ENCODE measurements around the gene POLA1.
A peak's percentile ranks its signal among the peaks of the same experiment; 100 is the strongest.

The POLA1 gene

DNA sequence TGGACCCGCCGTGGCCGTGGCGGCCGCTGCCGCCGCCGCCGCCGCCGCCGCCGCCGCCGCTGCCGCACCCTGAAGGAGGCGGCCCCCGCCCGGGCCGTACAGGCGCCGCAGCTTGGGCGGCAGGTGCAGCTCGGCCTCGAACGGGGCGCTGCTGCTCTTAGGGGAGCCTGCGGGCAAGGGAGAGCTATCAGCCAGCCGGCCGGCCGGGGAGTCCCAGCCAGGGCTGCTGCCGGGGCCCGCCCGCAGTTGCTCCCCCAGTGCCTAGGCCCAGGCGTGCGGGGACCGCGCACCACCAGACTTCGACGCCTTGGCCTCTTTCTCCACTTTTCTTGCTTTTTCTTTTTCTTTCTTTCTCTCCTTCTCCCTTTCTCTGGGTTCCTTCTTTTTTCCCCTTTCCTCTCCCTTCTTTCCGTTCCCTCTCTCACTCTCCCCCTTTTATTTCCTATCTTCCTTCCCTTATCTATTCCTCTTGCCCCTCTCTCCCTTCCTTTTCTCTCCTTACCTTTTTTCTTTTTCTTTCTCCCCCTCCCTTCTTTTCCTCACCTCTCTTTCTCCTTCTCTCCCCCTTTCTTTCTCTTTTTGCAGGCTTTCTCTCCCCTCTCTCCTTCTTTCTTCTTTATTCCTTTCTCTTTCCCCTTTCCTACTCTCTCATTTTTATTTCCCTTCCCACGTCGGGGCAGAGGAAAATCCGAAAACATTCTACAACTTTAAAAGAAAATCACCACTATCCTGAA, 320.1 kb downstream of the POLA1 start:
- H3K4me2 ChIP-seq (ENCODE audit: low read length): no peak overlapping the region
- H3K9me3 ChIP-seq (ENCODE audit: control insufficient read depth, low read length): no peaks in the 10 kb centered on the region
- H3K27me3 ChIP-seq (ENCODE audit: control insufficient read depth, insufficient read depth, low read length): peaks cover 4% of the 10 kb centered on the region
- TF ChIP-seq, protein P1, sequence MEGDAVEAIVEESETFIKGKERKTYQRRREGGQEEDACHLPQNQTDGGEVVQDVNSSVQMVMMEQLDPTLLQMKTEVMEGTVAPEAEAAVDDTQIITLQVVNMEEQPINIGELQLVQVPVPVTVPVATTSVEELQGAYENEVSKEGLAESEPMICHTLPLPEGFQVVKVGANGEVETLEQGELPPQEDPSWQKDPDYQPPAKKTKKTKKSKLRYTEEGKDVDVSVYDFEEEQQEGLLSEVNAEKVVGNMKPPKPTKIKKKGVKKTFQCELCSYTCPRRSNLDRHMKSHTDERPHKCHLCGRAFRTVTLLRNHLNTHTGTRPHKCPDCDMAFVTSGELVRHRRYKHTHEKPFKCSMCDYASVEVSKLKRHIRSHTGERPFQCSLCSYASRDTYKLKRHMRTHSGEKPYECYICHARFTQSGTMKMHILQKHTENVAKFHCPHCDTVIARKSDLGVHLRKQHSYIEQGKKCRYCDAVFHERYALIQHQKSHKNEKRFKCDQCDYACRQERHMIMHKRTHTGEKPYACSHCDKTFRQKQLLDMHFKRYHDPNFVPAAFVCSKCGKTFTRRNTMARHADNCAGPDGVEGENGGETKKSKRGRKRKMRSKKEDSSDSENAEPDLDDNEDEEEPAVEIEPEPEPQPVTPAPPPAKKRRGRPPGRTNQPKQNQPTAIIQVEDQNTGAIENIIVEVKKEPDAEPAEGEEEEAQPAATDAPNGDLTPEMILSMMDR (IDR thresholded peaks at IDR 0.05): no peak
- H3K9ac ChIP-seq: no peak overlapping the region
- H3K4me1 ChIP-seq: no peaks in the 10 kb centered on the region
- no peak overlapping the region for H2AFZ ChIP-seq
- H3K36me3 ChIP-seq (ENCODE audit: control insufficient read depth, insufficient read depth, low read length): no peaks in the 10 kb centered on the region
- H3K79me2 ChIP-seq: no peaks in the 10 kb centered on the region
- H3K4me3 ChIP-seq (ENCODE audit: low read depth, low read length): no peak overlapping the region
- no peak overlapping the region for H3K27ac ChIP-seq

DNA sequence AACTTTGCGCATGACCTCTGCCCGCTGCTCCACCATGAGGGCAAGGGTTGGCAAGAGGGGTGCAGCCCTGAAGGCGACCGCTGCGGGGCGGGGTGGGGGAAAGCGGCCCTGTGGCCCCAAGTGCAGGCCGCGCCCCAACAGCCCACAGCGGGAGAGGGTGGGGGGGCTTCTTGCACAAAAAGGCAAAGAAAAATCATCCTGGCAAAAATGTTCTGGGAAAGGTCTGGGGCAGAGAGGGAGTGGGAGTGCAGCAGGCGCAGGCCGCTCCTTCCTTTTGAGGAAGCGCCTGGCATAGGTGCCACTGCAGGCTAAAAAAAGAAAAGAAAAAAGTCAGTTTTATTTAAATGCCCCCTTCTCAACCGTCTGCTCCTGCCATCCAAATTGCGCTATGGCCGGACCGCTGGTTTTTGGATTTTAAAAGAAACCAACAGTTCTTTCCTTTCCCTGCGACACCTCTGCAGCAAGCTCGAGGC, 320.7 kb downstream of the POLA1 start:
- H3K79me2 ChIP-seq: no peaks in the 10 kb centered on the region
- H3K36me3 ChIP-seq (ENCODE audit: control insufficient read depth, insufficient read depth, low read length): no peaks in the 10 kb centered on the region
- H3K27ac ChIP-seq: no peak overlapping the region
- no peaks in the 10 kb centered on the region for H3K9me3 ChIP-seq (ENCODE audit: control insufficient read depth, low read length)
- H3K4me3 ChIP-seq (ENCODE audit: low read depth, low read length): no peak overlapping the region
- peaks cover 4% of the 10 kb centered on the region for H3K27me3 ChIP-seq (ENCODE audit: control insufficient read depth, insufficient read depth, low read length)
- H3K4me1 ChIP-seq: no peaks in the 10 kb centered on the region
- H3K9ac ChIP-seq: no peak overlapping the region
- no peak overlapping the region for H2AFZ ChIP-seq
- no peak overlapping the region for H3K4me2 ChIP-seq (ENCODE audit: low read length)
- TF ChIP-seq, protein P1 (IDR thresholded peaks at IDR 0.05): no peak

DNA sequence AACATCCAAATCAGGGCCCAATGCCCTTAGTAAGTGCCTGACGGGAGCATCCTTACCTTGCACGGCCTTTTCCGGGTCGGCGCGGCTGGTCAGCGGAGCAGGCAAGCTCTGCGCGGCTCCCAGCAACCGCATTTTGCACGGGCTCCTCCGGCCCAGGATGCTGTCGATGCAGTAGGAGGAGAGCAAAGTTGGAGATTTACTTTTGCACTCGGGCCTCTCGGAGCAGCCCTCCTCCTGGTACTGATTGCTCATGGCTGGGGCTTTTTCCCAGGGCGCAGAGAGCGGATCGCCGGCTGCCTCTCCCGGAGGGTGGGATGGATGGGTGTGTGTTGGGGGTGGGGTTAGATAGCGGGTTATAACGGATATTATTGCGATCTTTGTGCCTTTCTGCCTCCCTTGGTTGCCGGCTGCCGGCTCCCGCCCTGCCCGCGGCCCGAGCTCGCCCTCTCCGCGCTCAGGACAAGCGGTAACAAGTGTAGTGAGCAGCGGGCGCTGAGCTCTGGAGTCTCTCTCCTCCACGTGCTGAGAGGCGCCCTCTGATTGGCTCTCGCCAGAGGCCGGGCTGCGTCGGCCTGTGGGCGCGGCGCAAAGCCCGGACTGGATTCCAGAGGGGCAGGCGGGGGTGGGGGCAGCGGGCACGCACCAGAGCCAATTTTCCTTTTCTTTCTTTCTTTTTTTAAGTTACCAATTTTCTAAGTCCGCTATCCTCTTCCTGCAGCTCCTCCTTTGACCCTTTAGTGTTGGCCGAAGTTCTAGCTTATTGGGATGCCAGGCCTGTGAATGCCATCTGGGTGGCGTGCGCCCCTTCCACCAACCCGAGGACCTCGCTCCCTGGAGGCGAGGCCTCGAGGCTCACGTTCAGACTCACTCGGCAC, 322.0 kb downstream of the POLA1 start, which contains the start of gene ARX:
ARX (minus strand) TSS at position 480 of the 875 bp plus-strand sequence; CDS start at position 252, 228 bp downstream.
- no peaks in the 10 kb centered on the region for H3K9me3 ChIP-seq (ENCODE audit: control insufficient read depth, low read length)
- TF ChIP-seq, protein P1 (IDR thresholded peaks at IDR 0.05): no peak
- H3K27ac ChIP-seq: no peak within 1 kb of the TSS
- no peak within 1 kb of the TSS for H3K4me3 ChIP-seq (ENCODE audit: low read depth, low read length)
- no peaks in the 10 kb centered on the region for H3K79me2 ChIP-seq
- no peak within 1 kb of the TSS for H3K9ac ChIP-seq
- H3K27me3 ChIP-seq (ENCODE audit: control insufficient read depth, insufficient read depth, low read length): peaks cover 4% of the 10 kb centered on the region
- H3K4me2 ChIP-seq (ENCODE audit: low read length): peak within 1 kb of the TSS; percentile 33
- H3K36me3 ChIP-seq (ENCODE audit: control insufficient read depth, insufficient read depth, low read length): no peaks in the 10 kb centered on the region
- no peak within 1 kb of the TSS for H2AFZ ChIP-seq
- H3K4me1 ChIP-seq: no peaks in the 10 kb centered on the region

DNA sequence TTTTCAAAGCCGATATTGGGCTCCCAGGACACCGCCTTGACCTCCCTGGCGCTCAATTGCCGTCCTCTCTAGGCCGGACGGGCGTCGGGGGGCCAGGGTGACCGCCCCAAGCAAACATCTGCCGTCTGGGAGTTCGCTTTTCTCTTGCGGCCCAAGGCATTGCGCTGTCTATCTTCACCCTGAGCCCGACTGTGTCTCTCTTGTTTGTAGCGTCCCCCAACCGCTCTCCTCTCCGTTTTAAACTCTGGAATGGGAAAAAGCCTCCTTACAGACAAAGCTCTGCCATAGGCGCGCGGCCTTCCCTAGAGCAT, 322.6 kb downstream of the POLA1 start:
- Histone ChIP-seq H3K27me3 (ENCODE audit: control insufficient read depth, insufficient read depth, low read length) (peaks cover 4% of the 10 kb centered on the region), H3K4me2 (ENCODE audit: low read length) (no peak overlapping the region)
- TF ChIP-seq, protein P1 (IDR thresholded peaks at IDR 0.05): no peak

More for the DNA sequence above, 322.6 kb downstream of the POLA1 start:
- Histone ChIP-seq H3K27ac (no peak overlapping the region), H3K36me3 (ENCODE audit: control insufficient read depth, insufficient read depth, low read length) (no peaks in the 10 kb centered on the region), H3K79me2 (no peaks in the 10 kb centered on the region), H3K4me1 (no peaks in the 10 kb centered on the region), H3K9me3 (ENCODE audit: control insufficient read depth, low read length) (no peaks in the 10 kb centered on the region), H3K9ac (no peak overlapping the region), H2AFZ (no peak overlapping the region), H3K4me3 (ENCODE audit: low read depth, low read length) (no peak overlapping the region)

Measured in parathyroid adenoma (tissue), 2 donors.